A673 (cell line): ENCODE measurements around the gene ATP6V1F.

ENCODE experiments used
- CTCF ChIP-seq: fragments of 300-800, 200-600 bp; sonication (generic); conservative IDR thresholded peaks from 2 replicates; pipeline ENCODE4 v1.5.1; 2017; ENCODE audit warnings: low read depth, mild to moderate bottlenecking, antibody characterized with exemption, low read length, moderate library complexity, mixed read lengths
- EZH2 ChIP-seq: fragments of 200-600 bp; sonication (generic); IDR thresholded peaks from 2 replicates; pipeline ENCODE4 v1.6.1; 2017; ENCODE audit warnings: borderline replicate concordance, low read depth, mild to moderate bottlenecking, mixed read lengths, antibody characterized with exemption, low read length; ENCODE audit not compliant: poor library complexity, severe bottlenecking

GRCh38 chr7:128840326-128841170 lies 22.1 kb upstream of the ATP6V1F start:
- TF ChIP-seq CTCF (no peak), EZH2 (no peak)
